Measurements from ENCODE around the gene CCDC154. TPM values are rescaled to one million over a fixed set of nuclear protein-coding genes. Genes with fewer than 3 reads are reported as not detected.

Gene CCDC154
- total and polyA plus RNA-seq, 2 donors (not counting 3 experiments of a cell fraction or from before 2014, with no cell fraction given): 0.65 to 0.75 TPM

DNA sequence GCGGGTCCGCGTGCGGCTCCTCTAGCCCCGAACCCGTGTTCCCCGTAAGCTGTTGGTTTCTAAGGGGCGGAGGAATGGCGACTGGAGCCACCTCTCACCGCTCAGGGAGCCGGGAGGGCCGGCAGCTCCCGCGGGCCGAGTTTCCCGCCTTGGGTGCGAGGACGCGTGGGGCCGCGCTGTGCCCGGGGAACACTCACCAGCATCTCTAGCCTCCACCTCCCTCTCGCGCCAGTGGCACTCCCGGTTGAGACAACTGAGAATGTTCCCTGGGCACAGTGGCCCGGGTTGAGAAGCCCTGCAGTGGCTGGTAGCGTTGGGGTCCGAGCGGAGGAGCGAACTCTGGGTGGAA, 49.4 kb upstream of the CCDC154 start:
- Histone ChIP-seq H3K36me3 (ENCODE audit: control insufficient read depth in 2 of 2, extremely low read depth in 1 of 2, insufficient read depth in 2 of 2, low read length in 2 of 2) (peaks cover 3 to 8% of the 10 kb centered on the region in 2 experiments), H3K4me3 (replicated peaks in 1 of 3; ENCODE audit: insufficient read depth in 1 of 3, low read depth in 1 of 3, low read length in 3 of 3) (peak overlapping the region; percentile 67 to 85 (median 77)), H3K9me3 (replicated peaks; ENCODE audit: control insufficient read depth, insufficient read depth, low read length) (no peaks in the 10 kb centered on the region), H3K27me3 (ENCODE audit: control insufficient read depth in 2 of 2, insufficient read depth in 2 of 2, low read length in 2 of 2) (no peaks in the 10 kb centered on the region), H3K4me2 (ENCODE audit: insufficient read depth, low read length) (peak overlapping the region; percentile 83), H3K79me2 (ENCODE audit: control insufficient read depth, insufficient read depth, low read length) (peaks cover 19% of the 10 kb centered on the region), H3K4me1 (ENCODE audit: control insufficient read depth, extremely low read depth, insufficient read depth, low read length) (peaks cover 15% of the 10 kb centered on the region), H4K20me1 (replicated peaks; ENCODE audit: control insufficient read depth, extremely low read depth, insufficient read depth, low read length) (no peaks in the 10 kb centered on the region), H3K9ac (replicated peaks; ENCODE audit: extremely low read depth, insufficient read depth, low read length) (peak overlapping the region; percentile 93), H2AFZ (ENCODE audit: low read depth, low read length) (peak overlapping the region; percentile 85), H3K27ac (ENCODE audit: insufficient read depth, low read depth, low read length) (peak overlapping the region; percentile 84), H3K9me1 (replicated peaks; ENCODE audit: control insufficient read depth, extremely low read depth, insufficient read depth, low read length) (no peaks in the 10 kb centered on the region)
- no peak for FAIRE-seq
- ChIA-PET POLR2A (no interaction called here), CTCF (interaction anchor here (0.6 to 2.3 kb wide), 36 partner anchors 10 to 276 kb away, joined by 3 to 24 read pairs (median 5); partner anchors contain the start of genes JPT2, MAPK8IP3 and TMEM204)
- BruUV-seq (replicated peaks): no TSS peak
- dilution Hi-C loops (cut with MboI; ENCODE audit: extremely low pct_ligation_motif_present, low sequenced_read_pairs): no loop called here
- peak; percentile 6 for DNase-seq (ENCODE audit: low read depth, low spot score)
- no peak for TF ChIP-seq MYC (IDR thresholded peaks at IDR 0.05; ENCODE audit: low read depth, low read length)
- TF ChIP-seq POLR2A (IDR thresholded peaks at IDR 0.05; ENCODE audit: low read depth, low read length): no peak
- TF ChIP-seq FOS (IDR thresholded peaks at IDR 0.05; ENCODE audit: borderline replicate concordance, insufficient read depth, low read length): no peak
- no peak for TF ChIP-seq EZH2 (IDR thresholded peaks at IDR 0.05; ENCODE audit: borderline replicate concordance, low read depth, low read length, severe bottlenecking)
- TF ChIP-seq, protein P1, sequence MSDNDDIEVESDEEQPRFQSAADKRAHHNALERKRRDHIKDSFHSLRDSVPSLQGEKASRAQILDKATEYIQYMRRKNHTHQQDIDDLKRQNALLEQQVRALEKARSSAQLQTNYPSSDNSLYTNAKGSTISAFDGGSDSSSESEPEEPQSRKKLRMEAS (IDR thresholded peaks at IDR 0.05; ENCODE audit: insufficient read depth, insufficient read length): no peak
- TF ChIP-seq JUN (IDR thresholded peaks at IDR 0.05; ENCODE audit: borderline replicate concordance, insufficient read depth, insufficient read length, low read depth): no peak
- TF ChIP-seq POLR2AphosphoS5 (IDR thresholded peaks at IDR 0.05; ENCODE audit: insufficient read depth, low read depth, low read length): no peak
- TF ChIP-seq GATA2 (IDR thresholded peaks at IDR 0.05; ENCODE audit: insufficient read depth, insufficient read length, low read depth, low read length): no peak
- TF ChIP-seq, protein P2, sequence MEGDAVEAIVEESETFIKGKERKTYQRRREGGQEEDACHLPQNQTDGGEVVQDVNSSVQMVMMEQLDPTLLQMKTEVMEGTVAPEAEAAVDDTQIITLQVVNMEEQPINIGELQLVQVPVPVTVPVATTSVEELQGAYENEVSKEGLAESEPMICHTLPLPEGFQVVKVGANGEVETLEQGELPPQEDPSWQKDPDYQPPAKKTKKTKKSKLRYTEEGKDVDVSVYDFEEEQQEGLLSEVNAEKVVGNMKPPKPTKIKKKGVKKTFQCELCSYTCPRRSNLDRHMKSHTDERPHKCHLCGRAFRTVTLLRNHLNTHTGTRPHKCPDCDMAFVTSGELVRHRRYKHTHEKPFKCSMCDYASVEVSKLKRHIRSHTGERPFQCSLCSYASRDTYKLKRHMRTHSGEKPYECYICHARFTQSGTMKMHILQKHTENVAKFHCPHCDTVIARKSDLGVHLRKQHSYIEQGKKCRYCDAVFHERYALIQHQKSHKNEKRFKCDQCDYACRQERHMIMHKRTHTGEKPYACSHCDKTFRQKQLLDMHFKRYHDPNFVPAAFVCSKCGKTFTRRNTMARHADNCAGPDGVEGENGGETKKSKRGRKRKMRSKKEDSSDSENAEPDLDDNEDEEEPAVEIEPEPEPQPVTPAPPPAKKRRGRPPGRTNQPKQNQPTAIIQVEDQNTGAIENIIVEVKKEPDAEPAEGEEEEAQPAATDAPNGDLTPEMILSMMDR (IDR thresholded peaks at IDR 0.05; ENCODE audit: extremely low read depth in 1 of 2, insufficient read depth in 1 of 2, low read depth in 1 of 2, low read length in 2 of 2): no peak
- intact Hi-C loops (cut with micrococcal nuclease): loop anchor here (1.0 to 5.0 kb wide), 5 partner anchors 40 to 214 kb away; partner anchors contain the start of genes MAPK8IP3 and TMEM204

All from endothelial cell of umbilical vein (primary cell).